WTC11 (cell line): ENCODE data around the gene GSDMA. TPM values are rescaled to one million over a fixed set of nuclear protein-coding genes. Genes with fewer than 3 reads are reported as not detected.

Source experiments
- ATAC-seq: fragments of 200-7000 bp; cut with Tn5 transposase; 2 replicates; pipeline ENCODE4 v1.10.0; 2021; ENCODE audit warnings: mild to moderate bottlenecking, moderate library complexity
- CTCF ChIA-PET: fragments of 300-600 bp; sonication (Branson Sonifier 250); formaldehyde crosslinking; loops from one replicate; lab custom pipeline; 2021; ENCODE audit warnings: antibody characterized with exemption; lab: Charles Lee
- POLR2A ChIA-PET: fragments of 350-600 bp; sonication (Branson Sonifier 250); formaldehyde crosslinking; loops from one replicate; lab custom pipeline; 2021; ENCODE audit warnings: antibody characterized with exemption; lab: Charles Lee
- DNase-seq: peaks from one replicate; pipeline ENCODE4 v3.0.0; 2021; ENCODE audit warnings: low spot score
- H3K27ac Mint-ChIP-seq: 2 replicates; pipeline ENCODE4 v1.8.0; 2021; ENCODE audit warnings: mixed read lengths
- H3K27me3 Mint-ChIP-seq: 2 replicates; pipeline ENCODE4 v1.8.0; 2021; ENCODE audit warnings: low read depth, mild to moderate bottlenecking, moderate library complexity, mixed read lengths
- H3K36me3 Mint-ChIP-seq: 2 replicates; pipeline ENCODE4 v1.8.0; 2021; ENCODE audit warnings: mixed read lengths
- H3K4me1 Mint-ChIP-seq: 2 replicates; pipeline ENCODE4 v1.8.0; 2022; ENCODE audit warnings: mixed read lengths
- H3K4me3 Mint-ChIP-seq: 2 replicates; pipeline ENCODE4 v1.8.0; 2021; ENCODE audit warnings: mild to moderate bottlenecking, moderate library complexity, mixed read lengths
- H3K9me3 Mint-ChIP-seq: 2 replicates; pipeline ENCODE4 v1.8.0; 2021; ENCODE audit warnings: mixed read lengths
- EMX1 ChIP-seq: fragments of 250-450 bp; sonication (Bioruptor Pico); IDR thresholded peaks from 2 replicates; pipeline ENCODE4 v1.8.0; 2021; ENCODE audit warnings: mild to moderate bottlenecking
- ESRRA ChIP-seq: sonication (generic); formaldehyde crosslinking; IDR thresholded peaks from 2 replicates; pipeline ENCODE4 v1.8.1; 2022; ENCODE audit warnings: mild to moderate bottlenecking, missing genetic modification reagents, borderline replicate concordance
- FOXJ3 ChIP-seq: sonication (generic); formaldehyde crosslinking; IDR thresholded peaks from 2 replicates; pipeline ENCODE4 v1.9.0; 2021; ENCODE audit warnings: missing genetic modification reagents, mild to moderate bottlenecking, borderline replicate concordance
- HMGA2 ChIP-seq: fragments of 250-450 bp; sonication (Bioruptor Pico); IDR thresholded peaks from 2 replicates; pipeline ENCODE4 v1.4.0; 2021; ENCODE audit warnings: mild to moderate bottlenecking, moderate library complexity
- NFATC4 ChIP-seq: fragments of 250-450 bp; sonication (Bioruptor Pico); IDR thresholded peaks from 2 replicates; pipeline ENCODE4 v1.9.0; 2021; ENCODE audit warnings: mild to moderate bottlenecking
- NFE2L1 ChIP-seq: sonication (generic); formaldehyde crosslinking; IDR thresholded peaks from 2 replicates; pipeline ENCODE4 v1.8.1; 2023; ENCODE audit warnings: missing genetic modification reagents
- NR1H2 ChIP-seq: sonication (generic); formaldehyde crosslinking; IDR thresholded peaks from 2 replicates; pipeline ENCODE4 v1.9.0; 2021; ENCODE audit warnings: mild to moderate bottlenecking, moderate library complexity, missing genetic modification reagents
- NR2C2 ChIP-seq: sonication (generic); formaldehyde crosslinking; IDR thresholded peaks from 2 replicates; pipeline ENCODE4 v1.8.0; 2022; ENCODE audit warnings: mild to moderate bottlenecking, missing genetic modification reagents
- NR3C1 ChIP-seq: sonication (generic); formaldehyde crosslinking; conservative IDR thresholded peaks from 2 replicates; pipeline ENCODE4 v1.8.1; 2023; ENCODE audit warnings: low read depth, mild to moderate bottlenecking, missing genetic modification reagents
- OVOL2 ChIP-seq: fragments of 250-450 bp; sonication (Bioruptor Pico); IDR thresholded peaks from 2 replicates; pipeline ENCODE4 v1.9.0; 2021; ENCODE audit warnings: mild to moderate bottlenecking, borderline replicate concordance
- PRRX2 ChIP-seq: fragments of 250-450 bp; sonication (Bioruptor Pico); IDR thresholded peaks from 2 replicates; pipeline ENCODE4 v1.8.0; 2021; ENCODE audit warnings: mild to moderate bottlenecking
- SMAD3 ChIP-seq: sonication (generic); formaldehyde crosslinking; IDR thresholded peaks from 2 replicates; pipeline ENCODE4 v1.8.0; 2022; ENCODE audit warnings: missing genetic modification reagents, mild to moderate bottlenecking, borderline replicate concordance
- SP1 ChIP-seq: sonication (generic); formaldehyde crosslinking; conservative IDR thresholded peaks from 2 replicates; pipeline ENCODE4 v1.8.1; 2022; ENCODE audit warnings: missing genetic modification reagents
- TCF7 ChIP-seq: sonication (generic); formaldehyde crosslinking; IDR thresholded peaks from 2 replicates; pipeline ENCODE4 v1.8.0; 2022; ENCODE audit warnings: mild to moderate bottlenecking, low read depth, missing genetic modification reagents, moderate library complexity
- TP53 ChIP-seq: sonication (generic); formaldehyde crosslinking; IDR thresholded peaks from 2 replicates; pipeline ENCODE4 v1.8.1; 2023; ENCODE audit warnings: mild to moderate bottlenecking, missing genetic modification reagents
- ZNF219 ChIP-seq: sonication (generic); formaldehyde crosslinking; IDR thresholded peaks from 2 replicates; pipeline ENCODE4 v1.8.0; 2023; ENCODE audit warnings: missing genetic modification reagents, mild to moderate bottlenecking, borderline replicate concordance
- total RNA-seq: library from RNA; stranded (reverse); gene quantifications from 3 replicates; pipeline ENCODE4 v1.2.3, GENCODE V29; 2021
- TF ChIP-seq, protein P1 (sequence below): fragments of 250-450 bp; sonication (Bioruptor Pico); IDR thresholded peaks from 2 replicates; pipeline ENCODE4 v2.1.2; 2022; ENCODE audit warnings: mild to moderate bottlenecking, moderate library complexity
- TF ChIP-seq, protein P2 (sequence below): sonication (generic); formaldehyde crosslinking; IDR thresholded peaks from 2 replicates; pipeline ENCODE4 v1.8.1; 2022; ENCODE audit warnings: mild to moderate bottlenecking, missing genetic modification reagents, moderate library complexity, borderline replicate concordance
- TF ChIP-seq, protein P3 (sequence below): sonication (generic); formaldehyde crosslinking; IDR thresholded peaks from 2 replicates; pipeline ENCODE4 v1.8.0; 2022; ENCODE audit warnings: mild to moderate bottlenecking, missing genetic modification reagents
- TF ChIP-seq, protein P4 (sequence below): sonication (generic); formaldehyde crosslinking; IDR thresholded peaks from 2 replicates; pipeline ENCODE4 v1.8.0; 2022; ENCODE audit warnings: mild to moderate bottlenecking, missing genetic modification reagents
- TF ChIP-seq, protein P5 (sequence below): fragments of 200-600 bp; IDR thresholded peaks from 2 replicates; pipeline ENCODE4 v1.8.0; 2022; ENCODE audit warnings: antibody characterized with exemption
- TF ChIP-seq, protein P6 (sequence below): fragments of 250-450 bp; sonication (Bioruptor Pico); IDR thresholded peaks from 2 replicates; pipeline ENCODE4 v1.9.0; 2021; ENCODE audit warnings: mild to moderate bottlenecking

The GSDMA gene
- total RNA-seq, 1 experiment from 2014 or later = not detected

DNA sequence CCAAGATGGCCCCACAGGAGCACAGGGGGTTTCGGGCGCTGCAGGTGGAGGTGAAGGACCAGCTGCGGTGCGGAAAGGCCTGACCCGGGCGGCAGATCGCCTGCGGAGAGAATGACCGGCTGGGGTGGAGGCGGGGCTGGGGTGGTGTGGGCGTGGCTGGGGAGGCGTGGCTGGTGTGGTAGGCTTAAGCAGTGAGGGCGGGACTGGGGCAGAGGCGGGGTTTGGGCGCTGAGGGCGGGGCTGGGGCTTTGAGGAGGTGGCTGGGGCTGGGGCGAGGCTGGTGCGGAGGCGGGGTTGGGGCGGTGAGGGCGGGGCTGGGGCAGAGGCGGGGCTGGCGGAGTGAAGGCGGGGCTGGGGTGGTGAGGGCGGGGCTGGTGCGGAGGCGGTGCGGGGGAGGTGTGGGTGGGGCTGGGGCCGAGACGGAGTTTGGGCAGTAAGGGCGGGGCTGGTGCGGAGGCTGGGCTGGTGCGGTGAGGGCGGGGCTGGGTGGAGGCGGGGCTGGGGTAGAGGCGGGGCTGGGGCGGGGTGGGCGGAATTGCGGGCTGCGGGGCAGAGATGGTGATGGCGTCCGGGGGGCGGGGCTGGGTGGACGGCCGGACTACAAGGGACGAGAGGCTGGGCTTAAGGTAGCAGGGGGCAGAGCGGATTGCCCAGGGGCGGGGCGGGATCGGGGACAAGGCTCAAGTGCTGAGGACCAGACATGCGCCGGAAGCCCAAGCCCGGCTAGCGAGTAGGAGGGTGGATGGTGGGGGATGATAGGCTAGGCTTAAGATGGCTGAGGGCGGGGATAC, 9.9 kb upstream of the GSDMA start:
- peak overlapping the region; percentile 97 for H3K27ac Mint-ChIP-seq
- H3K27me3 Mint-ChIP-seq = peaks cover 17% of the 10 kb centered on the region
- no peaks in the 10 kb centered on the region for H3K36me3 Mint-ChIP-seq
- ATAC-seq (peak; percentile 93), DNase-seq (peak; percentile 100)
- peak overlapping the region; percentile 78 for H3K4me3 Mint-ChIP-seq
- POLR2A ChIA-PET = interaction anchor here (0.5 to 1.4 kb wide), 3 partner anchors 27 to 185 kb away, joined by 4 to 9 read pairs (median 4); partner anchors contain the start of gene PSMD3
- H3K9me3 Mint-ChIP-seq = no peaks in the 10 kb centered on the region
- TF ChIP-seq SP1 (CRISPR knock-in tag) (peak; percentile 87; the same call in 1 of the 2 replicates), ESRRA (CRISPR knock-in tag) (no peak)
- TF ChIP-seq, all 79 proteins: peak for 1
- peaks cover 21% of the 10 kb centered on the region for H3K4me1 Mint-ChIP-seq
- CTCF ChIA-PET = interaction anchor here (0.6 to 1.9 kb wide), 9 partner anchors 25 to 331 kb away, joined by 3 to 11 read pairs (median 3); partner anchors contain the start of genes MED24, MIEN1 and PSMD3

DNA sequence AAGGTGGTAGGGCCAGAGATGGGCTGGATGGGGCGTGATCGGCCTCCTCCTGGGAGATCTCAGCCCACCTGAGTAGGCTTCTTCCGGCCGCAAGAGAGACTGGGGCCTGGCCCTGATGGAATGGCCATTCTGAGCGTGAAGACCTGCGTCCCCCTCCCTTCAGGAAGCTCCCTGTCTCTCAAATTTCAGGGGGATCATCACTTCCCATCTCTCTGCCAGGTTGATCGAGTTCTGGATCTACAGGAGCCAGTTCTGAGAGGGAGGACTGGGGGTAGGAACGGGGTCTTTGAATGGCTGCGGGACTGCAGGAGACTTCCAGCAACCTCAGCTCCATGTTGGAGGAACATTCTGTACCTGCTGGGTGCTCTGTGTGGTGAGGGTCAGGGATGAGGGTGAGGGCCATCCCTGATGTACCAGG, 9.3 kb upstream of the GSDMA start:
- Mint-ChIP-seq H3K9me3 (no peaks in the 10 kb centered on the region), H3K27me3 (peaks cover 17% of the 10 kb centered on the region), H3K36me3 (no peaks in the 10 kb centered on the region), H3K4me3 (peak overlapping the region; percentile 78), H3K4me1 (peaks cover 21% of the 10 kb centered on the region), H3K27ac (peak overlapping the region; percentile 97)
- TF ChIP-seq, protein P1, sequence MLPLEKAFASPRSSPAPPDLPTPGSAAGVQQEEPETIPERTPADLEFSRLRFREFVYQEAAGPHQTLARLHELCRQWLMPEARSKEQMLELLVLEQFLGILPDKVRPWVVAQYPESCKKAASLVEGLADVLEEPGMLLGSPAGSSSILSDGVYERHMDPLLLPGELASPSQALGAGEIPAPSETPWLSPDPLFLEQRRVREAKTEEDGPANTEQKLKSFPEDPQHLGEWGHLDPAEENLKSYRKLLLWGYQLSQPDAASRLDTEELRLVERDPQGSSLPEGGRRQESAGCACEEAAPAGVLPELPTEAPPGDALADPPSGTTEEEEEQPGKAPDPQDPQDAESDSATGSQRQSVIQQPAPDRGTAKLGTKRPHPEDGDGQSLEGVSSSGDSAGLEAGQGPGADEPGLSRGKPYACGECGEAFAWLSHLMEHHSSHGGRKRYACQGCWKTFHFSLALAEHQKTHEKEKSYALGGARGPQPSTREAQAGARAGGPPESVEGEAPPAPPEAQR = no peak
- TF ChIP-seq ZNF219 (CRISPR knock-in tag) (no peak), SMAD3 (no peak), HMGA2 (CRISPR knock-in tag) (no peak), NFE2L1 (no peak), FOXJ3 (CRISPR knock-in tag) (no peak), NR1H2 (CRISPR knock-in tag) (no peak)
- TF ChIP-seq, protein P2, sequence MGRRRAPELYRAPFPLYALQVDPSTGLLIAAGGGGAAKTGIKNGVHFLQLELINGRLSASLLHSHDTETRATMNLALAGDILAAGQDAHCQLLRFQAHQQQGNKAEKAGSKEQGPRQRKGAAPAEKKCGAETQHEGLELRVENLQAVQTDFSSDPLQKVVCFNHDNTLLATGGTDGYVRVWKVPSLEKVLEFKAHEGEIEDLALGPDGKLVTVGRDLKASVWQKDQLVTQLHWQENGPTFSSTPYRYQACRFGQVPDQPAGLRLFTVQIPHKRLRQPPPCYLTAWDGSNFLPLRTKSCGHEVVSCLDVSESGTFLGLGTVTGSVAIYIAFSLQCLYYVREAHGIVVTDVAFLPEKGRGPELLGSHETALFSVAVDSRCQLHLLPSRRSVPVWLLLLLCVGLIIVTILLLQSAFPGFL (CRISPR knock-in tag) = no peak
- TF ChIP-seq, protein P3, sequence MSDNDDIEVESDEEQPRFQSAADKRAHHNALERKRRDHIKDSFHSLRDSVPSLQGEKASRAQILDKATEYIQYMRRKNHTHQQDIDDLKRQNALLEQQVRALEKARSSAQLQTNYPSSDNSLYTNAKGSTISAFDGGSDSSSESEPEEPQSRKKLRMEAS (CRISPR knock-in tag) = 0 out of 2 replicates have a peak, but pooled peaks have one; percentile 38
- TF ChIP-seq, protein P4, sequence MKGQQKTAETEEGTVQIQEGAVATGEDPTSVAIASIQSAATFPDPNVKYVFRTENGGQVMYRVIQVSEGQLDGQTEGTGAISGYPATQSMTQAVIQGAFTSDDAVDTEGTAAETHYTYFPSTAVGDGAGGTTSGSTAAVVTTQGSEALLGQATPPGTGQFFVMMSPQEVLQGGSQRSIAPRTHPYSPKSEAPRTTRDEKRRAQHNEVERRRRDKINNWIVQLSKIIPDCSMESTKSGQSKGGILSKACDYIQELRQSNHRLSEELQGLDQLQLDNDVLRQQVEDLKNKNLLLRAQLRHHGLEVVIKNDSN (CRISPR knock-in tag) = peak; percentile 41; the same call in 1 of the 2 replicates
- TF ChIP-seq, protein P5, sequence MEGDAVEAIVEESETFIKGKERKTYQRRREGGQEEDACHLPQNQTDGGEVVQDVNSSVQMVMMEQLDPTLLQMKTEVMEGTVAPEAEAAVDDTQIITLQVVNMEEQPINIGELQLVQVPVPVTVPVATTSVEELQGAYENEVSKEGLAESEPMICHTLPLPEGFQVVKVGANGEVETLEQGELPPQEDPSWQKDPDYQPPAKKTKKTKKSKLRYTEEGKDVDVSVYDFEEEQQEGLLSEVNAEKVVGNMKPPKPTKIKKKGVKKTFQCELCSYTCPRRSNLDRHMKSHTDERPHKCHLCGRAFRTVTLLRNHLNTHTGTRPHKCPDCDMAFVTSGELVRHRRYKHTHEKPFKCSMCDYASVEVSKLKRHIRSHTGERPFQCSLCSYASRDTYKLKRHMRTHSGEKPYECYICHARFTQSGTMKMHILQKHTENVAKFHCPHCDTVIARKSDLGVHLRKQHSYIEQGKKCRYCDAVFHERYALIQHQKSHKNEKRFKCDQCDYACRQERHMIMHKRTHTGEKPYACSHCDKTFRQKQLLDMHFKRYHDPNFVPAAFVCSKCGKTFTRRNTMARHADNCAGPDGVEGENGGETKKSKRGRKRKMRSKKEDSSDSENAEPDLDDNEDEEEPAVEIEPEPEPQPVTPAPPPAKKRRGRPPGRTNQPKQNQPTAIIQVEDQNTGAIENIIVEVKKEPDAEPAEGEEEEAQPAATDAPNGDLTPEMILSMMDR = no peak
- no peak for ATAC-seq
- ChIA-PET CTCF (interaction anchor here (0.6 to 1.9 kb wide), 10 partner anchors 17 to 332 kb away, joined by 3 to 11 read pairs (median 4); partner anchors contain the start of genes MED24, MIEN1 and PSMD3), POLR2A (interaction anchor here (0.5 to 1.4 kb wide), 3 partner anchors 27 to 185 kb away, joined by 4 to 9 read pairs (median 4); partner anchors contain the start of gene PSMD3)
- DNase-seq = no peak

DNA sequence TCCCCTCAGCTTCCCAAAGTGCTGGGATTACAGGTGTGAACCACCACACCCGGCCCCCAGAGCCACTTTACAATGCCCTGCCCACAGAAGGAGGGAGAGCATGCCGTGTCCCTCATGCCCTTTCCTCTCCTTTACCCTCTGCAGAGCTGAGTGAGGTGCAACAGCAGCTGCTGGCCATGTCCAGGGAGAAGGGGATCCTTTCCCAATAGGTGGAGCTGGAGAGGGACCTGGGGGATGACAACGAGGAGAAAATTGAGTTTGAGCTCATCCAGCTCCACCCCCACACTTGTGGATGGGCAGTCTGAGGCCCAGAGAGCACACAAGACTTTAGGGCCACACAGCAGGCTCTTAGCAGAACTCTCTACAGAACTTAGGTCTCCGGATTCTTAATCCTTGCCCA, 7.9 kb upstream of the GSDMA start:
- Mint-ChIP-seq H3K27ac (peak overlapping the region; percentile 65; the same call in 1 of the 2 replicates), H3K9me3 (no peaks in the 10 kb centered on the region), H3K4me1 (peaks cover 26% of the 10 kb centered on the region), H3K4me3 (peak overlapping the region; percentile 51), H3K27me3 (peaks cover 17% of the 10 kb centered on the region), H3K36me3 (no peaks in the 10 kb centered on the region)
- DNase-seq (peak; percentile 28), ATAC-seq (no peak)
- CTCF ChIA-PET = interaction anchor here (0.6 to 1.9 kb wide), 9 partner anchors 11 to 158 kb away, joined by 3 to 9 read pairs (median 4); partner anchors contain the start of gene PSMD3
- POLR2A ChIA-PET = no interaction called here
- TF ChIP-seq, protein P6, sequence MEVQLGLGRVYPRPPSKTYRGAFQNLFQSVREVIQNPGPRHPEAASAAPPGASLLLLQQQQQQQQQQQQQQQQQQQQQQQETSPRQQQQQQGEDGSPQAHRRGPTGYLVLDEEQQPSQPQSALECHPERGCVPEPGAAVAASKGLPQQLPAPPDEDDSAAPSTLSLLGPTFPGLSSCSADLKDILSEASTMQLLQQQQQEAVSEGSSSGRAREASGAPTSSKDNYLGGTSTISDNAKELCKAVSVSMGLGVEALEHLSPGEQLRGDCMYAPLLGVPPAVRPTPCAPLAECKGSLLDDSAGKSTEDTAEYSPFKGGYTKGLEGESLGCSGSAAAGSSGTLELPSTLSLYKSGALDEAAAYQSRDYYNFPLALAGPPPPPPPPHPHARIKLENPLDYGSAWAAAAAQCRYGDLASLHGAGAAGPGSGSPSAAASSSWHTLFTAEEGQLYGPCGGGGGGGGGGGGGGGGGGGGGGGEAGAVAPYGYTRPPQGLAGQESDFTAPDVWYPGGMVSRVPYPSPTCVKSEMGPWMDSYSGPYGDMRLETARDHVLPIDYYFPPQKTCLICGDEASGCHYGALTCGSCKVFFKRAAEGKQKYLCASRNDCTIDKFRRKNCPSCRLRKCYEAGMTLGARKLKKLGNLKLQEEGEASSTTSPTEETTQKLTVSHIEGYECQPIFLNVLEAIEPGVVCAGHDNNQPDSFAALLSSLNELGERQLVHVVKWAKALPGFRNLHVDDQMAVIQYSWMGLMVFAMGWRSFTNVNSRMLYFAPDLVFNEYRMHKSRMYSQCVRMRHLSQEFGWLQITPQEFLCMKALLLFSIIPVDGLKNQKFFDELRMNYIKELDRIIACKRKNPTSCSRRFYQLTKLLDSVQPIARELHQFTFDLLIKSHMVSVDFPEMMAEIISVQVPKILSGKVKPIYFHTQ (CRISPR knock-in tag) = no peak
- TF ChIP-seq TP53 (CRISPR knock-in tag) = no peak
- TF ChIP-seq NR3C1 (CRISPR knock-in tag) = no peak
- TF ChIP-seq NFATC4 (CRISPR knock-in tag) = no peak
- no peak for TF ChIP-seq PRRX2 (CRISPR knock-in tag)
- no peak for TF ChIP-seq TCF7
- TF ChIP-seq NR2C2 (CRISPR knock-in tag) = no peak
- no peak for TF ChIP-seq EMX1 (CRISPR knock-in tag)
- TF ChIP-seq OVOL2 (CRISPR knock-in tag) = no peak
